WTC11 (cell line): ENCODE measurements around the gene SLC29A1. TPM values are rescaled to one million over a fixed set of nuclear protein-coding genes. Genes with fewer than 3 reads are reported as not detected.

ENCODE experiments used
- ATAC-seq: fragments of 200-7000 bp; cut with Tn5 transposase; 2 replicates; pipeline ENCODE4 v1.10.0; 2021; ENCODE audit warnings: mild to moderate bottlenecking, moderate library complexity
- CTCF ChIA-PET: fragments of 300-600 bp; sonication (Branson Sonifier 250); formaldehyde crosslinking; loops from one replicate; lab custom pipeline; 2021; ENCODE audit warnings: antibody characterized with exemption; lab: Charles Lee
- POLR2A ChIA-PET: fragments of 350-600 bp; sonication (Branson Sonifier 250); formaldehyde crosslinking; loops from one replicate; lab custom pipeline; 2021; ENCODE audit warnings: antibody characterized with exemption; lab: Charles Lee
- DNase-seq: peaks from one replicate; pipeline ENCODE4 v3.0.0; 2021; ENCODE audit warnings: low spot score
- H3K27ac Mint-ChIP-seq: 2 replicates; pipeline ENCODE4 v1.8.0; 2021; ENCODE audit warnings: mixed read lengths
- H3K27me3 Mint-ChIP-seq: 2 replicates; pipeline ENCODE4 v1.8.0; 2021; ENCODE audit warnings: low read depth, mild to moderate bottlenecking, moderate library complexity, mixed read lengths
- H3K36me3 Mint-ChIP-seq: 2 replicates; pipeline ENCODE4 v1.8.0; 2021; ENCODE audit warnings: mixed read lengths
- H3K4me1 Mint-ChIP-seq: 2 replicates; pipeline ENCODE4 v1.8.0; 2022; ENCODE audit warnings: mixed read lengths
- H3K4me3 Mint-ChIP-seq: 2 replicates; pipeline ENCODE4 v1.8.0; 2021; ENCODE audit warnings: mild to moderate bottlenecking, moderate library complexity, mixed read lengths
- H3K9me3 Mint-ChIP-seq: 2 replicates; pipeline ENCODE4 v1.8.0; 2021; ENCODE audit warnings: mixed read lengths
- CREM ChIP-seq: sonication (generic); formaldehyde crosslinking; IDR thresholded peaks from 2 replicates; pipeline ENCODE4 v1.8.1; 2022; ENCODE audit warnings: mild to moderate bottlenecking, missing genetic modification reagents, moderate library complexity
- ETV6 ChIP-seq: sonication (generic); formaldehyde crosslinking; IDR thresholded peaks from 2 replicates; pipeline ENCODE4 v1.8.1; 2022; ENCODE audit warnings: mild to moderate bottlenecking, missing genetic modification reagents
- FOXP1 ChIP-seq: sonication (generic); formaldehyde crosslinking; IDR thresholded peaks from 2 replicates; pipeline ENCODE4 v1.8.0; 2022; ENCODE audit warnings: missing genetic modification reagents, mild to moderate bottlenecking, moderate library complexity, borderline replicate concordance
- KAT7 ChIP-seq: sonication (generic); formaldehyde crosslinking; IDR thresholded peaks from 2 replicates; pipeline ENCODE4 v1.8.1; 2023; ENCODE audit warnings: missing genetic modification reagents, mild to moderate bottlenecking, borderline replicate concordance
- MYBL2 ChIP-seq: sonication (generic); formaldehyde crosslinking; IDR thresholded peaks from 2 replicates; pipeline ENCODE4 v1.8.1; 2023; ENCODE audit warnings: mild to moderate bottlenecking, moderate library complexity, missing genetic modification reagents
- NFATC4 ChIP-seq: fragments of 250-450 bp; sonication (Bioruptor Pico); IDR thresholded peaks from 2 replicates; pipeline ENCODE4 v1.9.0; 2021; ENCODE audit warnings: mild to moderate bottlenecking
- NR1H2 ChIP-seq: sonication (generic); formaldehyde crosslinking; IDR thresholded peaks from 2 replicates; pipeline ENCODE4 v1.9.0; 2021; ENCODE audit warnings: mild to moderate bottlenecking, moderate library complexity, missing genetic modification reagents
- TEAD4 ChIP-seq: sonication (generic); formaldehyde crosslinking; IDR thresholded peaks from 2 replicates; pipeline ENCODE4 v1.8.0; 2022; ENCODE audit warnings: mild to moderate bottlenecking, missing genetic modification reagents
- total RNA-seq: library from RNA; stranded (reverse); gene quantifications from 3 replicates; pipeline ENCODE4 v1.2.3, GENCODE V29; 2021
- TF ChIP-seq, protein P1 (sequence below): sonication (generic); formaldehyde crosslinking; IDR thresholded peaks from 2 replicates; pipeline ENCODE4 v1.8.1; 2023; ENCODE audit warnings: mild to moderate bottlenecking, missing genetic modification reagents, borderline replicate concordance
- TF ChIP-seq, protein P2 (sequence below): fragments of 250-450 bp; sonication (Bioruptor Pico); IDR thresholded peaks from 2 replicates; pipeline ENCODE4 v1.9.0; 2021; ENCODE audit warnings: moderate library complexity, mild to moderate bottlenecking, inconsistent platforms, borderline replicate concordance
- TF ChIP-seq, protein P3 (sequence below): sonication (generic); formaldehyde crosslinking; IDR thresholded peaks from 2 replicates; pipeline ENCODE4 v1.8.1; 2022; ENCODE audit warnings: low read depth, mild to moderate bottlenecking, moderate library complexity, missing genetic modification reagents, borderline replicate concordance
- TF ChIP-seq, protein P4 (sequence below): sonication (generic); formaldehyde crosslinking; IDR thresholded peaks from 2 replicates; pipeline ENCODE4 v1.8.0; 2022; ENCODE audit warnings: mild to moderate bottlenecking, missing genetic modification reagents
- TF ChIP-seq, protein P5 (sequence below): fragments of 250-450 bp; sonication (Bioruptor Pico); conservative IDR thresholded peaks from 2 replicates; pipeline ENCODE4 v1.9.0; 2021; ENCODE audit warnings: mild to moderate bottlenecking
- TF ChIP-seq, protein P6 (sequence below): sonication (generic); formaldehyde crosslinking; IDR thresholded peaks from 2 replicates; pipeline ENCODE4 v1.8.0; 2022; ENCODE audit warnings: mild to moderate bottlenecking, missing genetic modification reagents
- TF ChIP-seq, protein P7 (sequence below): fragments of 200-600 bp; IDR thresholded peaks from 2 replicates; pipeline ENCODE4 v1.8.0; 2022; ENCODE audit warnings: antibody characterized with exemption
- TF ChIP-seq, protein P8 (sequence below): fragments of 250-450 bp; sonication (Bioruptor Pico); IDR thresholded peaks from 2 replicates; pipeline ENCODE4 v1.9.0; 2021; ENCODE audit warnings: mild to moderate bottlenecking, borderline replicate concordance
- TF ChIP-seq, protein P9 (sequence below): sonication (generic); formaldehyde crosslinking; IDR thresholded peaks from 2 replicates; pipeline ENCODE4 v1.8.1; 2022; ENCODE audit warnings: mild to moderate bottlenecking, moderate library complexity, missing genetic modification reagents

SLC29A1 gene
- total RNA-seq, 1 experiment from 2014 or later: 139 TPM

DNA sequence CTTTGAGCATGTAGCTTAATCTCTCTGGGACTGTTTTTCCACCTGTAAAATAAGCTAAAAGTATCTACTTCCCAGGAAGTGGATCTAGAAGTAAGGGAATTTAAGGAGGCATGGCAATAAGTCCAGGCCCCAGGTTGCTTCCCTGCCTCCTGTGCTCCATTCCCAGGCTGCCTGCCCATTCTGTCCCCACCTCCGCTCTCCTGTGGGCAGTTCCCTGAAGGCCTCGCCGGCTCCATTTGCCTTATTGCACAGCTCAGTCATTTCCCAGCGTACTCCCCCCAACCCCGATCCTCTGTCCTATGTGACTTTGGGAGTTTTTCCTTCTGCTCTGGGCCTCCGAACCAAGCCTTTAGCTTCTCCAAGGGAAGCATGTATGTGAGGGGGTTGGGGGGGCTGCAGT, 4.6 kb downstream of the SLC29A1 start:
- TF ChIP-seq KAT7 (no peak), TEAD4 (CRISPR knock-in tag) (no peak), FOXP1 (no peak), CREM (no peak), NFATC4 (CRISPR knock-in tag) (no peak), ETV6 (CRISPR knock-in tag) (no peak), MYBL2 (CRISPR knock-in tag) (no peak), NR1H2 (CRISPR knock-in tag) (no peak)
- TF ChIP-seq, protein P1, sequence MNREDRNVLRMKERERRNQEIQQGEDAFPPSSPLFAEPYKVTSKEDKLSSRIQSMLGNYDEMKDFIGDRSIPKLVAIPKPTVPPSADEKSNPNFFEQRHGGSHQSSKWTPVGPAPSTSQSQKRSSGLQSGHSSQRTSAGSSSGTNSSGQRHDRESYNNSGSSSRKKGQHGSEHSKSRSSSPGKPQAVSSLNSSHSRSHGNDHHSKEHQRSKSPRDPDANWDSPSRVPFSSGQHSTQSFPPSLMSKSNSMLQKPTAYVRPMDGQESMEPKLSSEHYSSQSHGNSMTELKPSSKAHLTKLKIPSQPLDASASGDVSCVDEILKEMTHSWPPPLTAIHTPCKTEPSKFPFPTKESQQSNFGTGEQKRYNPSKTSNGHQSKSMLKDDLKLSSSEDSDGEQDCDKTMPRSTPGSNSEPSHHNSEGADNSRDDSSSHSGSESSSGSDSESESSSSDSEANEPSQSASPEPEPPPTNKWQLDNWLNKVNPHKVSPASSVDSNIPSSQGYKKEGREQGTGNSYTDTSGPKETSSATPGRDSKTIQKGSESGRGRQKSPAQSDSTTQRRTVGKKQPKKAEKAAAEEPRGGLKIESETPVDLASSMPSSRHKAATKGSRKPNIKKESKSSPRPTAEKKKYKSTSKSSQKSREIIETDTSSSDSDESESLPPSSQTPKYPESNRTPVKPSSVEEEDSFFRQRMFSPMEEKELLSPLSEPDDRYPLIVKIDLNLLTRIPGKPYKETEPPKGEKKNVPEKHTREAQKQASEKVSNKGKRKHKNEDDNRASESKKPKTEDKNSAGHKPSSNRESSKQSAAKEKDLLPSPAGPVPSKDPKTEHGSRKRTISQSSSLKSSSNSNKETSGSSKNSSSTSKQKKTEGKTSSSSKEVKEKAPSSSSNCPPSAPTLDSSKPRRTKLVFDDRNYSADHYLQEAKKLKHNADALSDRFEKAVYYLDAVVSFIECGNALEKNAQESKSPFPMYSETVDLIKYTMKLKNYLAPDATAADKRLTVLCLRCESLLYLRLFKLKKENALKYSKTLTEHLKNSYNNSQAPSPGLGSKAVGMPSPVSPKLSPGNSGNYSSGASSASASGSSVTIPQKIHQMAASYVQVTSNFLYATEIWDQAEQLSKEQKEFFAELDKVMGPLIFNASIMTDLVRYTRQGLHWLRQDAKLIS (CRISPR knock-in tag): no peak
- TF ChIP-seq, protein P2, sequence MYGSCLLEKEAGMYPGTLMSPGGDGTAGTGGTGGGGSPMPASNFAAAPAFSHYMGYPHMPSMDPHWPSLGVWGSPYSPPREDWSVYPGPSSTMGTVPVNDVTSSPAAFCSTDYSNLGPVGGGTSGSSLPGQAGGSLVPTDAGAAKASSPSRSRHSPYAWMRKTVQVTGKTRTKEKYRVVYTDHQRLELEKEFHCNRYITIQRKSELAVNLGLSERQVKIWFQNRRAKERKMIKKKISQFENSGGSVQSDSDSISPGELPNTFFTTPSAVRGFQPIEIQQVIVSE (CRISPR knock-in tag): no peak
- TF ChIP-seq, protein P3, sequence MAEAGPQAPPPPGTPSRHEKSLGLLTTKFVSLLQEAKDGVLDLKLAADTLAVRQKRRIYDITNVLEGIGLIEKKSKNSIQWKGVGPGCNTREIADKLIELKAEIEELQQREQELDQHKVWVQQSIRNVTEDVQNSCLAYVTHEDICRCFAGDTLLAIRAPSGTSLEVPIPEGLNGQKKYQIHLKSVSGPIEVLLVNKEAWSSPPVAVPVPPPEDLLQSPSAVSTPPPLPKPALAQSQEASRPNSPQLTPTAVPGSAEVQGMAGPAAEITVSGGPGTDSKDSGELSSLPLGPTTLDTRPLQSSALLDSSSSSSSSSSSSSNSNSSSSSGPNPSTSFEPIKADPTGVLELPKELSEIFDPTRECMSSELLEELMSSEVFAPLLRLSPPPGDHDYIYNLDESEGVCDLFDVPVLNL: no peak
- TF ChIP-seq, protein P4, sequence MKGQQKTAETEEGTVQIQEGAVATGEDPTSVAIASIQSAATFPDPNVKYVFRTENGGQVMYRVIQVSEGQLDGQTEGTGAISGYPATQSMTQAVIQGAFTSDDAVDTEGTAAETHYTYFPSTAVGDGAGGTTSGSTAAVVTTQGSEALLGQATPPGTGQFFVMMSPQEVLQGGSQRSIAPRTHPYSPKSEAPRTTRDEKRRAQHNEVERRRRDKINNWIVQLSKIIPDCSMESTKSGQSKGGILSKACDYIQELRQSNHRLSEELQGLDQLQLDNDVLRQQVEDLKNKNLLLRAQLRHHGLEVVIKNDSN (CRISPR knock-in tag): no peak
- TF ChIP-seq, protein P5, sequence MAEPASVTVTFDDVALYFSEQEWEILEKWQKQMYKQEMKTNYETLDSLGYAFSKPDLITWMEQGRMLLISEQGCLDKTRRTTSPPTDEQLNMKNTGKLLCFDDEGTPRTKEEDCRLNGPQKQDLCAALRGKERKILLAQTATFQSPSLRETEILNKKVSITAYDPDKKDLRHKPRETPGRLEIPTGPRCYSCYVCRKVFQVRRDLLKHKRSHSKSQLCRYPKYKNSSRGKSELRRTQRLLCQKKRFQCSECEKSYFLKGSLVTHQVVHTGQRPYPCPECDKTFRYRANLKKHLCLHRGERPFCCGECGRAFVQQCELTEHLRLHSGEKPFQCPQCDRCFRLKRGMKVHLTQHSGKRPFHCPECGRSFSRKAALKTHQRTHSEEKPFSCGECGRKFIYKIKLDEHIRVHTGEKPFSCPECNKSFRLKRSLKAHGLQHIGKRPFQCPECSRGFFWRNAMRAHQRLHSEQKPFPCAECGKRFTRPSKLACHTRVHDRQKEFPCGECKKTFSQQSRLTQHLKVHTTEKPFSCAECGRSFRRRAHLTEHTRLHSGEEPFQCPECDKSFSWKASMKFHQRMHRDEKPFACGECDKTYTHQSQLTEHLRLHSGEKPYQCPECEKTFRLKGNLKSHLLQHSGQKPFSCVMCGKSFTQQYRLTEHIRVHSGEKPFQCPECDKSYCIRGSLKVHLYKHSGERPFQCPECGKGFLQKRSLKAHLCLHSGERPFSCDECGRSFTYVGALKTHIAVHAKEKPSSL (CRISPR knock-in tag): no peak
- TF ChIP-seq, protein P6, sequence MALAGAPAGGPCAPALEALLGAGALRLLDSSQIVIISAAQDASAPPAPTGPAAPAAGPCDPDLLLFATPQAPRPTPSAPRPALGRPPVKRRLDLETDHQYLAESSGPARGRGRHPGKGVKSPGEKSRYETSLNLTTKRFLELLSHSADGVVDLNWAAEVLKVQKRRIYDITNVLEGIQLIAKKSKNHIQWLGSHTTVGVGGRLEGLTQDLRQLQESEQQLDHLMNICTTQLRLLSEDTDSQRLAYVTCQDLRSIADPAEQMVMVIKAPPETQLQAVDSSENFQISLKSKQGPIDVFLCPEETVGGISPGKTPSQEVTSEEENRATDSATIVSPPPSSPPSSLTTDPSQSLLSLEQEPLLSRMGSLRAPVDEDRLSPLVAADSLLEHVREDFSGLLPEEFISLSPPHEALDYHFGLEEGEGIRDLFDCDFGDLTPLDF: no peak
- TF ChIP-seq, protein P7, sequence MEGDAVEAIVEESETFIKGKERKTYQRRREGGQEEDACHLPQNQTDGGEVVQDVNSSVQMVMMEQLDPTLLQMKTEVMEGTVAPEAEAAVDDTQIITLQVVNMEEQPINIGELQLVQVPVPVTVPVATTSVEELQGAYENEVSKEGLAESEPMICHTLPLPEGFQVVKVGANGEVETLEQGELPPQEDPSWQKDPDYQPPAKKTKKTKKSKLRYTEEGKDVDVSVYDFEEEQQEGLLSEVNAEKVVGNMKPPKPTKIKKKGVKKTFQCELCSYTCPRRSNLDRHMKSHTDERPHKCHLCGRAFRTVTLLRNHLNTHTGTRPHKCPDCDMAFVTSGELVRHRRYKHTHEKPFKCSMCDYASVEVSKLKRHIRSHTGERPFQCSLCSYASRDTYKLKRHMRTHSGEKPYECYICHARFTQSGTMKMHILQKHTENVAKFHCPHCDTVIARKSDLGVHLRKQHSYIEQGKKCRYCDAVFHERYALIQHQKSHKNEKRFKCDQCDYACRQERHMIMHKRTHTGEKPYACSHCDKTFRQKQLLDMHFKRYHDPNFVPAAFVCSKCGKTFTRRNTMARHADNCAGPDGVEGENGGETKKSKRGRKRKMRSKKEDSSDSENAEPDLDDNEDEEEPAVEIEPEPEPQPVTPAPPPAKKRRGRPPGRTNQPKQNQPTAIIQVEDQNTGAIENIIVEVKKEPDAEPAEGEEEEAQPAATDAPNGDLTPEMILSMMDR: no peak
- TF ChIP-seq, protein P8, sequence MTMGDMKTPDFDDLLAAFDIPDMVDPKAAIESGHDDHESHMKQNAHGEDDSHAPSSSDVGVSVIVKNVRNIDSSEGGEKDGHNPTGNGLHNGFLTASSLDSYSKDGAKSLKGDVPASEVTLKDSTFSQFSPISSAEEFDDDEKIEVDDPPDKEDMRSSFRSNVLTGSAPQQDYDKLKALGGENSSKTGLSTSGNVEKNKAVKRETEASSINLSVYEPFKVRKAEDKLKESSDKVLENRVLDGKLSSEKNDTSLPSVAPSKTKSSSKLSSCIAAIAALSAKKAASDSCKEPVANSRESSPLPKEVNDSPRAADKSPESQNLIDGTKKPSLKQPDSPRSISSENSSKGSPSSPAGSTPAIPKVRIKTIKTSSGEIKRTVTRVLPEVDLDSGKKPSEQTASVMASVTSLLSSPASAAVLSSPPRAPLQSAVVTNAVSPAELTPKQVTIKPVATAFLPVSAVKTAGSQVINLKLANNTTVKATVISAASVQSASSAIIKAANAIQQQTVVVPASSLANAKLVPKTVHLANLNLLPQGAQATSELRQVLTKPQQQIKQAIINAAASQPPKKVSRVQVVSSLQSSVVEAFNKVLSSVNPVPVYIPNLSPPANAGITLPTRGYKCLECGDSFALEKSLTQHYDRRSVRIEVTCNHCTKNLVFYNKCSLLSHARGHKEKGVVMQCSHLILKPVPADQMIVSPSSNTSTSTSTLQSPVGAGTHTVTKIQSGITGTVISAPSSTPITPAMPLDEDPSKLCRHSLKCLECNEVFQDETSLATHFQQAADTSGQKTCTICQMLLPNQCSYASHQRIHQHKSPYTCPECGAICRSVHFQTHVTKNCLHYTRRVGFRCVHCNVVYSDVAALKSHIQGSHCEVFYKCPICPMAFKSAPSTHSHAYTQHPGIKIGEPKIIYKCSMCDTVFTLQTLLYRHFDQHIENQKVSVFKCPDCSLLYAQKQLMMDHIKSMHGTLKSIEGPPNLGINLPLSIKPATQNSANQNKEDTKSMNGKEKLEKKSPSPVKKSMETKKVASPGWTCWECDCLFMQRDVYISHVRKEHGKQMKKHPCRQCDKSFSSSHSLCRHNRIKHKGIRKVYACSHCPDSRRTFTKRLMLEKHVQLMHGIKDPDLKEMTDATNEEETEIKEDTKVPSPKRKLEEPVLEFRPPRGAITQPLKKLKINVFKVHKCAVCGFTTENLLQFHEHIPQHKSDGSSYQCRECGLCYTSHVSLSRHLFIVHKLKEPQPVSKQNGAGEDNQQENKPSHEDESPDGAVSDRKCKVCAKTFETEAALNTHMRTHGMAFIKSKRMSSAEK (CRISPR knock-in tag): no peak
- TF ChIP-seq, protein P9, sequence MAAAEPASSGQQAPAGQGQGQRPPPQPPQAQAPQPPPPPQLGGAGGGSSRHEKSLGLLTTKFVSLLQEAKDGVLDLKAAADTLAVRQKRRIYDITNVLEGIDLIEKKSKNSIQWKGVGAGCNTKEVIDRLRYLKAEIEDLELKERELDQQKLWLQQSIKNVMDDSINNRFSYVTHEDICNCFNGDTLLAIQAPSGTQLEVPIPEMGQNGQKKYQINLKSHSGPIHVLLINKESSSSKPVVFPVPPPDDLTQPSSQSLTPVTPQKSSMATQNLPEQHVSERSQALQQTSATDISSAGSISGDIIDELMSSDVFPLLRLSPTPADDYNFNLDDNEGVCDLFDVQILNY (CRISPR knock-in tag): no peak
- DNase-seq: no peak
- peak overlapping the region; percentile 7; the same call in 1 of the 2 replicates for H3K27ac Mint-ChIP-seq
- ChIA-PET POLR2A (interaction anchor here (1.9 kb wide), 1 partner anchor 19 kb away, joined by 9 read pairs; the partner anchor contains the start of gene HSP90AB1), CTCF (interaction anchor here (1.4 to 10.7 kb wide), 3 partner anchors 8 to 55 kb away, joined by 5 to 174 read pairs (median 7); partner anchors contain the start of gene SLC35B2)
- no peak for ATAC-seq
- H3K4me1 Mint-ChIP-seq: peaks cover 34% of the 10 kb centered on the region
- H3K27me3 Mint-ChIP-seq: no peaks in the 10 kb centered on the region
- no peak overlapping the region for H3K4me3 Mint-ChIP-seq
- no peaks in the 10 kb centered on the region for H3K9me3 Mint-ChIP-seq
- H3K36me3 Mint-ChIP-seq: peaks cover 44% of the 10 kb centered on the region
